NT2/D1 (cell line): ENCODE data around the gene CDH18.

ENCODE experiments used
- DNase-seq: peaks from one replicate; pipeline ENCODE4 v3.0.0-alpha.2; 2011; ENCODE audit warnings: low read depth, low spot score
- H3K27me3 ChIP-seq: 2 replicates; pipeline ENCODE4 v1.6.0; 2011; ENCODE audit warnings: mild to moderate bottlenecking; ENCODE audit not compliant: insufficient read length, insufficient read depth
- H3K36me3 ChIP-seq: 2 replicates; pipeline ENCODE4 v1.6.1; 2011; ENCODE audit warnings: mild to moderate bottlenecking, low read length, mixed read lengths; ENCODE audit not compliant: insufficient read depth, insufficient read length
- H3K4me1 ChIP-seq: 2 replicates; pipeline ENCODE4 v1.5.1; 2011; ENCODE audit not compliant: insufficient read depth, insufficient read length
- H3K4me3 ChIP-seq: 2 replicates; pipeline ENCODE4 v1.5.1; 2011; ENCODE audit warnings: low read depth; ENCODE audit not compliant: insufficient read length
- H3K9ac ChIP-seq: 2 replicates; pipeline ENCODE4 v1.6.0; 2011; ENCODE audit warnings: low read depth; ENCODE audit not compliant: insufficient read length
- H3K9me3 ChIP-seq: 2 replicates; pipeline ENCODE4 v1.5.1; 2011; ENCODE audit warnings: mild to moderate bottlenecking, low read length; ENCODE audit not compliant: insufficient read depth
- SUZ12 ChIP-seq: IDR thresholded peaks from 2 replicates; pipeline ENCODE4 v1.6.1; 2011; ENCODE audit not compliant: insufficient read length, insufficient read depth; ENCODE audit errors: extremely low read depth
- YY1 ChIP-seq: IDR thresholded peaks from 2 replicates; pipeline ENCODE4 v1.6.1; 2011; ENCODE audit not compliant: insufficient read length, insufficient read depth
- ZNF274 ChIP-seq: IDR thresholded peaks from 2 replicates; pipeline ENCODE4 v1.6.1; 2011; ENCODE audit warnings: mild to moderate bottlenecking, low read depth, low read length

Gene CDH18

GRCh38 chr5:19733612-19734495, 254.1 kb downstream of the CDH18 start:
- TF ChIP-seq ZNF274 (no peak), SUZ12 (no peak), YY1 (no peak)
- H3K9ac ChIP-seq: no peak overlapping the region
- no peak for DNase-seq
- H3K4me1 ChIP-seq: no peaks in the 10 kb centered on the region
- no peaks in the 10 kb centered on the region for H3K27me3 ChIP-seq
- H3K9me3 ChIP-seq: peaks cover 13% of the 10 kb centered on the region
- no peak overlapping the region for H3K4me3 ChIP-seq
- no peaks in the 10 kb centered on the region for H3K36me3 ChIP-seq

GRCh38 chr5:19728571-19728970, 259.4 kb downstream of the CDH18 start:
- Histone ChIP-seq H3K36me3 (no peaks in the 10 kb centered on the region), H3K4me1 (no peaks in the 10 kb centered on the region), H3K9me3 (peaks cover 10% of the 10 kb centered on the region), H3K9ac (no peak overlapping the region), H3K4me3 (no peak overlapping the region), H3K27me3 (no peaks in the 10 kb centered on the region)
- no peak for DNase-seq
- TF ChIP-seq ZNF274 (no peak), SUZ12 (no peak), YY1 (no peak)

- Histone ChIP-seq H3K9me3 (no peaks in the 10 kb centered on the region), H3K9ac (no peak overlapping the region), H3K4me3 (no peak overlapping the region), H3K27me3 (no peaks in the 10 kb centered on the region), H3K36me3 (no peaks in the 10 kb centered on the region), H3K4me1 (no peaks in the 10 kb centered on the region)
- no peak for DNase-seq
- no peak for TF ChIP-seq ZNF274
- no peak for TF ChIP-seq SUZ12
- no peak for TF ChIP-seq YY1
Measured at GRCh38 chr5:19719109-19719508, 268.9 kb downstream of the CDH18 start.

GRCh38 chr5:19713740-19714139, 274.3 kb downstream of the CDH18 start:
- H3K4me1 ChIP-seq: no peaks in the 10 kb centered on the region
- no peaks in the 10 kb centered on the region for H3K9me3 ChIP-seq
- H3K36me3 ChIP-seq: no peaks in the 10 kb centered on the region
- H3K27me3 ChIP-seq: no peaks in the 10 kb centered on the region
- TF ChIP-seq YY1: no peak
- no peak for TF ChIP-seq ZNF274
- no peak for TF ChIP-seq SUZ12
- no peak for DNase-seq
- H3K4me3 ChIP-seq: no peak overlapping the region
- H3K9ac ChIP-seq: no peak overlapping the region

GRCh38 chr5:19709403-19709802, 278.6 kb downstream of the CDH18 start:
- DNase-seq: no peak
- Histone ChIP-seq H3K36me3 (no peaks in the 10 kb centered on the region), H3K27me3 (no peaks in the 10 kb centered on the region), H3K9ac (no peak overlapping the region), H3K4me3 (no peak overlapping the region), H3K9me3 (no peaks in the 10 kb centered on the region), H3K4me1 (no peaks in the 10 kb centered on the region)
- TF ChIP-seq ZNF274 (no peak), YY1 (no peak), SUZ12 (no peak)

GRCh38 chr5:19706776-19707175, 281.2 kb downstream of the CDH18 start:
- no peak overlapping the region for H3K4me3 ChIP-seq
- no peak for TF ChIP-seq SUZ12
- TF ChIP-seq ZNF274: no peak
- no peak for TF ChIP-seq YY1
- DNase-seq: no peak
- H3K4me1 ChIP-seq: no peaks in the 10 kb centered on the region
- no peaks in the 10 kb centered on the region; the same call in 1 of the 2 replicates for H3K9me3 ChIP-seq
- H3K9ac ChIP-seq: no peak overlapping the region
- no peaks in the 10 kb centered on the region for H3K36me3 ChIP-seq
- H3K27me3 ChIP-seq: no peaks in the 10 kb centered on the region

- Histone ChIP-seq H3K9ac (no peak overlapping the region), H3K4me1 (no peaks in the 10 kb centered on the region), H3K27me3 (no peaks in the 10 kb centered on the region), H3K36me3 (no peaks in the 10 kb centered on the region), H3K9me3 (no peaks in the 10 kb centered on the region; the same call in 1 of the 2 replicates), H3K4me3 (no peak overlapping the region)
- DNase-seq: no peak
- no peak for TF ChIP-seq ZNF274
- no peak for TF ChIP-seq YY1
- no peak for TF ChIP-seq SUZ12
Measured at GRCh38 chr5:19701731-19702130, 286.3 kb downstream of the CDH18 start.
